Amniotic stem cell (primary cell): ENCODE results near the gene ANO3.

Source experiments
- DNase-seq: peaks from one replicate; lab custom pipeline; 2025; lab: John Stamatoyannopoulos, UW

ANO3 gene

DNA sequence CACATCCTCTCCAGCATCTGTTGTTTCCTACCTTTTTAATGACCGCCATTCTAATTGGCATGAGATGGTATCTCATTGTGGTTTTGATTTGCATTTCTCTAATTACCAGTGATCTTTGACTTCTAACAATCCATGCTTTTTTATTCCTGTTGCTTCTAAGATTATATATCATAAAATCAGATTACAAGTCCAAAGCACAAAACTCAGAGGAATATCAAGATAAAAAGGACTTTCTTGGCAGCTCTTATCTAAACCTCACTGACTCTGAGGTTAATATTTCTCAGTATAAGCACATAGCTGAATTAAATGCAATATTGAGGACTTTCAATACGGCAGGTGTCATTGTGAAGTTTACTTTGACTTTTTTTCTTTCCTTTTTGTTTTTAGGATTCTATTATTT, 378.6 kb downstream of the ANO3 start:
- no peak for DNase-seq

DNA sequence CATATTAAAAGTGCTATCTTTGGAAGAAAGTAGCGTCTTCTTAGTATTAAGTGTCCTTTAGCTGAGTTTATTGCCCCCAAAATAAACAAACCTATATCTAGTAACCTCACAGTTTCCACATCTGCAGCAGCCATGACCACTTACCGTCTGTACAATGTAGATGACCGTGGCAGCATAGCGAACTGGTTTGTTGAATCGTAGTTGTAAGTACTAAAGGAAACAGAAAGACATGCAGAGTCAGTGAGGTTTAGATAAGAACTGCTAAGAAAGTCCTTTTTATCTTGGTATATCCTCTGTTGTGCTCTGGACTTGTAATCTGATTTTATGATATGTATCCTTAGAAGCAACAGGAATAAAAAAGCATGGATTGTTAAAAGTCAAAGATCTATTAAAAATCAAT, 380.6 kb downstream of the ANO3 start:
- DNase-seq = no peak
